PC-3 (cell line): Measurements from ENCODE around the gene IKZF1. TPM values are rescaled to one million over a fixed set of nuclear protein-coding genes. Genes with fewer than 3 reads are reported as not detected.

Experiments
- ATAC-seq: fragments of 200-7000 bp; cut with Tn5 transposase; 2 replicates; pipeline ENCODE4 v1.9.1; 2020; ENCODE audit warnings: mild to moderate bottlenecking, moderate library complexity
- BruUV-seq: library from RNA; stranded (reverse); fragments of 400-500 nt; replicated peaks from 2 replicates; lab custom pipeline; 2021; lab: Mats Ljungman, UMichigan
- CTCF ChIA-PET: fragments of 300-600 bp; sonication (Branson Sonifier 250); formaldehyde crosslinking; loops from one replicate; lab custom pipeline; 2022; ENCODE audit warnings: antibody characterized with exemption; lab: Charles Lee
- POLR2A ChIA-PET: fragments of 300-600 bp; sonication (Branson Sonifier 250); formaldehyde crosslinking; loops from one replicate; lab custom pipeline; 2022; ENCODE audit warnings: antibody characterized with exemption; ENCODE audit not compliant: unreplicated experiment; lab: Charles Lee
- DNase-seq: peaks from one replicate; pipeline ENCODE4 v3.0.0-alpha.2; 2015
- H2AFZ ChIP-seq: fragments of 300-600 bp; sonication (generic); 2 replicates; pipeline ENCODE4 v1.6.0; 2016; ENCODE audit warnings: antibody characterized with exemption, low read length
- H3F3A ChIP-seq: fragments of 300-600 bp; sonication (generic); one replicate; pipeline ENCODE4 v1.6.0; 2017; ENCODE audit warnings: antibody characterized with exemption, low read length, control low read depth, mild to moderate bottlenecking; ENCODE audit not compliant: unreplicated experiment
- H3K27ac ChIP-seq: fragments of 300-600 bp; sonication (generic); 2 replicates; pipeline ENCODE4 v1.5.1; 2016; ENCODE audit warnings: mild to moderate bottlenecking, low read length
- H3K27me3 ChIP-seq: fragments of 300-600 bp; sonication (generic); 2 replicates; pipeline ENCODE4 v1.6.1; 2016; ENCODE audit warnings: low read length, mixed read lengths
- H3K36me3 ChIP-seq: fragments of 300-600 bp; sonication (generic); 2 replicates; pipeline ENCODE4 v1.6.1; 2016; ENCODE audit warnings: low read depth, mixed run types, low read length, mixed read lengths
- H3K4me1 ChIP-seq: fragments of 300-600 bp; sonication (generic); 2 replicates; pipeline ENCODE4 v1.5.1; 2016; ENCODE audit warnings: low read length; ENCODE audit not compliant: insufficient read depth
- H3K4me2 ChIP-seq: fragments of 300-600 bp; sonication (generic); 2 replicates; pipeline ENCODE4 v1.6.0; 2016; ENCODE audit warnings: low read length
- H3K4me3 ChIP-seq: fragments of 300-600 bp; sonication (generic); 2 replicates; pipeline ENCODE4 v1.5.1; 2016; ENCODE audit warnings: mild to moderate bottlenecking, low read length, mixed read lengths
- H3K79me2 ChIP-seq: fragments of 300-600 bp; sonication (generic); 2 replicates; pipeline ENCODE4 v1.6.1; 2017; ENCODE audit warnings: low read length, mixed read lengths
- H3K9ac ChIP-seq: fragments of 300-600 bp; sonication (generic); 2 replicates; pipeline ENCODE4 v1.6.0; 2016; ENCODE audit warnings: mild to moderate bottlenecking, low read length
- H3K9me2 ChIP-seq: fragments of 300-600 bp; sonication (generic); replicated peaks from 2 replicates; pipeline ENCODE4 v1.6.1; 2016; ENCODE audit warnings: mixed run types, low read length, mixed read lengths
- H3K9me3 ChIP-seq: fragments of 300-600 bp; sonication (generic); 2 replicates; pipeline ENCODE4 v1.6.1; 2016; ENCODE audit warnings: low read length, mixed read lengths
- H4K20me1 ChIP-seq: fragments of 300-600 bp; sonication (generic); 2 replicates; pipeline ENCODE4 v1.6.1; 2016; ENCODE audit warnings: low read length, mixed read lengths
- CTCF ChIP-seq: fragments of 300-600 bp; sonication (generic); conservative IDR thresholded peaks from 2 replicates; pipeline ENCODE4 v1.5.1; 2017; ENCODE audit warnings: antibody characterized with exemption, low read depth, mild to moderate bottlenecking, low read length
- EZH2 ChIP-seq: fragments of 300-600 bp; sonication (generic); IDR thresholded peaks from one replicate; pipeline ENCODE4 v1.6.1; 2017; ENCODE audit warnings: antibody characterized with exemption, mild to moderate bottlenecking, low read length; ENCODE audit not compliant: unreplicated experiment
- EZH2phosphoT487 ChIP-seq: fragments of 300-600 bp; sonication (generic); IDR thresholded peaks from 2 replicates; pipeline ENCODE4 v1.6.1; 2018; ENCODE audit warnings: mild to moderate bottlenecking, antibody characterized with exemption, low read length, borderline replicate concordance
- intact Hi-C: fragments of 100-400 bp; cut with micrococcal nuclease; formaldehyde crosslinking; loops from 2 replicates; pipeline ENCODE4 v1.9.0; 2023
- total RNA-seq: library from RNA; depleted of rRNA; stranded (reverse); fragments of >200 nt; gene quantifications from 2 replicates; pipeline ENCODE4 v1.2.3, GENCODE V29; 2014

The IKZF1 gene
- total RNA-seq, 1 experiment from 2014 or later: not detected

- no TSS peak for BruUV-seq
- TF ChIP-seq EZH2phosphoT487 (no peak), CTCF (no peak), EZH2 (no peak)
- no peaks in the 10 kb centered on the region for H3F3A ChIP-seq
- ATAC-seq (no peak), DNase-seq (no peak)
- no peaks in the 10 kb centered on the region for H3K79me2 ChIP-seq
- H3K27ac ChIP-seq: no peak overlapping the region
- POLR2A ChIA-PET: no interaction called here
- no peak overlapping the region for H3K4me2 ChIP-seq
- peaks cover 68% of the 10 kb centered on the region for H3K27me3 ChIP-seq
- no peaks in the 10 kb centered on the region for H3K4me1 ChIP-seq
- no peaks in the 10 kb centered on the region for H3K9me2 ChIP-seq
- no peaks in the 10 kb centered on the region for H4K20me1 ChIP-seq
- no peak overlapping the region for H2AFZ ChIP-seq
- H3K9ac ChIP-seq: no peak overlapping the region
- H3K36me3 ChIP-seq: no peaks in the 10 kb centered on the region
- CTCF ChIA-PET: no interaction called here
- H3K9me3 ChIP-seq: no peaks in the 10 kb centered on the region
- no peak overlapping the region for H3K4me3 ChIP-seq
- intact Hi-C loops: no loop called here
Measured at GRCh38 chr7:50406935-50407334, 102.4 kb downstream of the IKZF1 start.

GRCh38 chr7:50409856-50410745 is 105.6 kb downstream of the IKZF1 start:
- CTCF ChIA-PET: no interaction called here

More at GRCh38 chr7:50409856-50410745, 105.6 kb downstream of the IKZF1 start:
- no peaks in the 10 kb centered on the region for H3K4me1 ChIP-seq
- no peak for DNase-seq
- no peak overlapping the region for H3K9ac ChIP-seq
- no peak overlapping the region for H3K27ac ChIP-seq
- H3K9me2 ChIP-seq: no peaks in the 10 kb centered on the region
- intact Hi-C loops: no loop called here
- H3K27me3 ChIP-seq: peaks cover 36% of the 10 kb centered on the region
- no peak overlapping the region for H3K4me3 ChIP-seq
- H3K4me2 ChIP-seq: no peak overlapping the region
- no peaks in the 10 kb centered on the region for H3K36me3 ChIP-seq
- no peaks in the 10 kb centered on the region for H3K9me3 ChIP-seq
- no peaks in the 10 kb centered on the region for H4K20me1 ChIP-seq
- POLR2A ChIA-PET: no interaction called here
- no TSS peak for BruUV-seq
- TF ChIP-seq CTCF (no peak), EZH2 (no peak), EZH2phosphoT487 (no peak)
- H3K79me2 ChIP-seq: no peaks in the 10 kb centered on the region
- no peaks in the 10 kb centered on the region for H3F3A ChIP-seq
- no peak overlapping the region for H2AFZ ChIP-seq
- ATAC-seq: no peak
